Choroid plexus epithelial cell (primary cell): ENCODE results near the gene ZNF484.
"Not testable (repeated sequence)": the region's sequence is repeated elsewhere in the genome, so short reads cannot be mapped to it uniquely, and the experiment has no call there.

Experiments used
- DNase-seq: peaks from one replicate; pipeline ENCODE4 v3.0.0-alpha.2; 2010; ENCODE audit warnings: low read depth
- H3K4me3 ChIP-seq: 2 replicates; pipeline ENCODE4 v1.5.1; 2011; ENCODE audit warnings: low read depth, mild to moderate bottlenecking, control low read depth, low read length, moderate library complexity
- CTCF ChIP-seq: conservative IDR thresholded peaks from 2 replicates; pipeline ENCODE4 v1.5.1; 2011; ENCODE audit warnings: low read depth, mild to moderate bottlenecking, control low read depth, inconsistent platforms, low read length, moderate library complexity

ZNF484 gene

GRCh38 chr9:92850898-92851297 is 26.9 kb downstream of the ZNF484 start:
- no peak overlapping the region for H3K4me3 ChIP-seq
- no peak for DNase-seq
- no peak for TF ChIP-seq CTCF

- DNase-seq, H3K4me3 ChIP-seq: not testable (repeated sequence)
These were observed 29.1 kb downstream of the ZNF484 start for GRCh38 chr9:92848740-92849139.

GRCh38 chr9:92846662-92847145 is 31.1 kb downstream of the ZNF484 start:
- no peak overlapping the region for H3K4me3 ChIP-seq
- no peak for TF ChIP-seq CTCF
- no peak for DNase-seq

GRCh38 chr9:92838411-92838810 is 39.4 kb downstream of the ZNF484 start:
- not testable (repeated sequence) for DNase-seq, H3K4me3 ChIP-seq

- no peak for TF ChIP-seq CTCF
- H3K4me3 ChIP-seq, result no peak overlapping the region
- DNase-seq, result no peak
These were observed 40.6 kb downstream of the ZNF484 start for GRCh38 chr9:92837191-92837590.

GRCh38 chr9:92829420-92829819 is 48.4 kb downstream of the ZNF484 start:
- no peak for TF ChIP-seq CTCF
- DNase-seq, result no peak
- no peak overlapping the region for H3K4me3 ChIP-seq

- not testable (repeated sequence) for DNase-seq, H3K4me3 ChIP-seq
These were observed 52.8 kb downstream of the ZNF484 start for GRCh38 chr9:92825065-92825464.

GRCh38 chr9:92820964-92821363 is 56.9 kb downstream of the ZNF484 start:
- DNase-seq, result no peak
- no peak overlapping the region for H3K4me3 ChIP-seq
- TF ChIP-seq CTCF, result no peak

- DNase-seq, H3K4me3 ChIP-seq: not testable (repeated sequence)
These were observed 57.9 kb downstream of the ZNF484 start for GRCh38 chr9:92819898-92820297.

GRCh38 chr9:92809629-92810326 is 68.1 kb downstream of the ZNF484 start:
- not testable (repeated sequence) for DNase-seq, H3K4me3 ChIP-seq
